ENCODE results near the gene ZFTA.

DNA sequence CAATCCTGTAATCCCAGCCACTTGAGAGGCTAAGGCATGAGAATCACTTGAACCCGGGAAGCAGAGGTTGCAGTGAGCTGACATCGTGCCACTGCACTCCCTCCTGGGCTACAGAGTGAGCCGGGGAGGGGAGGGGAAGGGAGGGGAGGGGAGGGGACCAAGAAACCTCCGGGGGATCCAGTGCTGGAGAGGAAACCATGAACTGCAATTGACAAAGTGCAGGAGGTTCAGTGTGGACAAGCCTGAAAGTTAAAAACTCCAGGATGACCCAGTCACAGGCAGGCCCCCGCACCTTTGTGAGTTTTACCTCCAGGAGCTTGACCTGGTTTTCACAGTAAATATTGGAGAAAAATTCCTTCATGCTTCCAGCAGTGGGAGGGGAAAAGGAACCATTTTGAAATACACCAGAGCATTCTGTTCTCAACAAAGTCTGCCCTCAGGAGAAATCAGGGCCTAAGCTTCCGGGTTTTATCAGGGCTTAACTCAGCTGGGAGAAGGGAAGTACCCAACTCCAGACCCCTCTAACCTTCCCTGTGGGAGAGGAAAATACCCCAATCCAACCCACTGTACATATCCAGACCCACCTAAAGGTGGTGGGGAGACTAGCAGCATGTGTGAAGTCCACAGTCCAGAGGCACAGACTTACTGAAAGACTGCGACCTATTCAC lies 15.5 kb upstream of the ZFTA start:
- no peak for TF ChIP-seq POLR2A (IDR thresholded peaks at IDR 0.05)
- TF ChIP-seq, protein P1, sequence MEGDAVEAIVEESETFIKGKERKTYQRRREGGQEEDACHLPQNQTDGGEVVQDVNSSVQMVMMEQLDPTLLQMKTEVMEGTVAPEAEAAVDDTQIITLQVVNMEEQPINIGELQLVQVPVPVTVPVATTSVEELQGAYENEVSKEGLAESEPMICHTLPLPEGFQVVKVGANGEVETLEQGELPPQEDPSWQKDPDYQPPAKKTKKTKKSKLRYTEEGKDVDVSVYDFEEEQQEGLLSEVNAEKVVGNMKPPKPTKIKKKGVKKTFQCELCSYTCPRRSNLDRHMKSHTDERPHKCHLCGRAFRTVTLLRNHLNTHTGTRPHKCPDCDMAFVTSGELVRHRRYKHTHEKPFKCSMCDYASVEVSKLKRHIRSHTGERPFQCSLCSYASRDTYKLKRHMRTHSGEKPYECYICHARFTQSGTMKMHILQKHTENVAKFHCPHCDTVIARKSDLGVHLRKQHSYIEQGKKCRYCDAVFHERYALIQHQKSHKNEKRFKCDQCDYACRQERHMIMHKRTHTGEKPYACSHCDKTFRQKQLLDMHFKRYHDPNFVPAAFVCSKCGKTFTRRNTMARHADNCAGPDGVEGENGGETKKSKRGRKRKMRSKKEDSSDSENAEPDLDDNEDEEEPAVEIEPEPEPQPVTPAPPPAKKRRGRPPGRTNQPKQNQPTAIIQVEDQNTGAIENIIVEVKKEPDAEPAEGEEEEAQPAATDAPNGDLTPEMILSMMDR (IDR thresholded peaks at IDR 0.05), result no peak
- TF ChIP-seq POLR2AphosphoS5 (IDR thresholded peaks at IDR 0.05), result no peak
- no peak for TF ChIP-seq EP300 (IDR thresholded peaks at IDR 0.05)
